Hematopoietic multipotent progenitor cell (in vitro differentiated cells): ENCODE measurements around the gene HEBP1. TPM values are rescaled to one million over a fixed set of nuclear protein-coding genes. Genes with fewer than 3 reads are reported as not detected.

Experiments
- DNase-seq, 3 donors: peaks; one replicate each; pipeline ENCODE4 v3.0.0-alpha.2; 2011 to 2015; ENCODE audit warnings: low read depth in 2 of 3, low spot score in 2 of 3
- total RNA-seq: library from RNA; depleted of rRNA; stranded (reverse); fragments of >200 nt; gene quantifications from one replicate; pipeline ENCODE4 v1.2.3, GENCODE V29; 2012

HEBP1 gene
- total RNA-seq, 1 donor = 18.9 TPM

DNA sequence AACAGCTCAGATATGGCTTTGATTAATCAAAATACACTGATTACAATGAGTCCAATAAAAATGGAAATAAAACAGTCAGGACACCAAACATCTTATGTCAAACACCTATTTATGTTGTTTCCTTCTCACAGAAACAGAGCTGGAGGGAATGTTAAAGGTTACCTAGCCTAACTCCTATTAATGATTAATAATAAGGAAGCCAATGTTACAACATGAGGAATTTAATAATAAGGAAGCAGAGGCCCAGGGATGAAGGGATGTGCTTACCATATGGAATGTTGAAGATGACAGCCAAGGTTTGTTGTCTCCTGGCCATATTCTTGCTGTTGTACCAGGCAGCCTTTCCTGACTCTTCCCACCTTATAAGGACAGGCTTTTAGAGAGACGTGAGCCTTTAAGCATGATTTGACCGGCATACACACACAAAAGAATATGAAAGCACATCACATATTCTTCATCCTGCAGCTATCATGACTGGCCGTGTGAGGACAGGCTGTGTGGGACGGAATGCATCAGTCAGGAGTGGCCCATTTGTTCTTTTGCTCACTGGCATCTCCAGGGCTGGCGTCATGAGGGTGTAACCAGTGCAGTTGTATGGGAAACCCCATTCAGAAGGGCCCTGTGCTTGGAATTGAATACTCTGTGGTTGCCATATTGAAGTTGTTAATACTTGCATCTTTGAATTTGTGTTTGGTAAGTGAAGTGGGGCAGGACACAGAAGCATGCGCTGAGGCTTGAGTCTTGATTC is 45.0 kb downstream of the HEBP1 start:
- no peak for DNase-seq

GRCh38 chr12:12954356-12954755 is 45.7 kb downstream of the HEBP1 start:
- DNase-seq = no peak

GRCh38 chr12:12952036-12952435 is 48.0 kb downstream of the HEBP1 start, which contains the start of gene GPRC5D:
GPRC5D (minus strand) TSS chr12:12952170; CDS start chr12:12950384, 1,786 bp downstream.
- DNase-seq = no peak

GRCh38 chr12:12951504-12951903 is 48.6 kb downstream of the HEBP1 start:
- no peak for DNase-seq

DNA sequence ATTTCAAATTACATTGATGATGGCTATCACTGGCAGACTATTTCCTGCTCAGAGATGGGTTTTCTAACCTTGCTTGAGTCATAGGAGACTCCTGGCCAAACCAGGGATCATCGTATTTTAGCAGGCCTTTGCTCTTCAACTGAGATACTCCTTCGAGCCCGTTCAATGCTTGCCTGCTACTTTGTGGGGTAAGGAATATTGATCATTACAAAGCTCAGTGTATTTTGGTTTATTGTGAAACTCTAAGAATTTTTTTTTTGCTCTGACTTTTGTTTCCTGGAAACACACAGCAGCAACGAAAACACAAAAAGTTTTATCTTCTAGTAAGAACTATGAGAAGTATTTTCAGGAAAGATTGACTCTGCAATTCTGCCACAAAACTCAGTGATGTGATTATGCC is 52.2 kb downstream of the HEBP1 start:
- no peak for DNase-seq

- DNase-seq = no peak
Measured at GRCh38 chr12:12946686-12947355, 53.2 kb downstream of the HEBP1 start.

DNA sequence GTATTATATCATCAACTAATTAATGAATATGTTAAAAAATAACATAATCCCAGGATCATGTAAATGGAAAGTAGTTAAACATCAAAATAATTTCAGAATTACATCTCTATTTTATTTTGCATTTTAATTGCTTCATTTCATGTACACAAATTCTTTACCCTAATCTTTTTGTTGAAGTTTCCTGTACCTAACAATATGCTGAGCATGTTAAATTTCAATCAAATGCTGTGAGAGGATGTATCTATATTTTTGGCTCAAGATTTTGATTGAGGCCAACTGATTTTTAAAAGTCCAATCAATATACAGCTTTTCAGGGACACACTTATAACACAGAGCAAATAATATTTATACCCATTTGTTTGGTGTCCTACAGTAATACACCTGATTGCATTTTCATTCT is 54.5 kb downstream of the HEBP1 start:
- no peak for DNase-seq

GRCh38 chr12:12943586-12944260 is 56.3 kb downstream of the HEBP1 start:
- no peak for DNase-seq

- no peak for DNase-seq
Measured at GRCh38 chr12:12941450-12942350, 58.4 kb downstream of the HEBP1 start.

- no peak for DNase-seq
Measured at GRCh38 chr12:12939888-12940287, 60.2 kb downstream of the HEBP1 start.

DNA sequence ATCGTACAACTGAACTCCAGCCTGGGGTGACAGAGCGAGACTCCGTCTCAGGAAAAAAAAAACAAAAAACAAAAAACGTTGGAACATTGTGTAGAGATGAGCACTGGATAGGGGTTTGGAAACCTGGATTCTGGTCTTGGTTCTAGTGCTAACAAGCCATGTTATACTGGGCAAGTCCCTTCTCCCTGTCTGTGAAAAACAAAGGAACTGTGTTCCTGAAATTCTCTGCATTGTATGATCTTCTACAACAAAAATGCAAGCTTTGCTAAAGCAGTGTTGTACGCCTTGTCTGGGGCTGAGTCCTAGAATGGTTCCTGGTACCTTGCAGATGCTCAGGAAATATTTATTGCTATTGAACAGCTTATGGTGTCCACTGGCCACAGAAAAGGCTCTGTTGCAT is 61.5 kb downstream of the HEBP1 start:
- DNase-seq = no peak

GRCh38 chr12:12936983-12937491 is 63.0 kb downstream of the HEBP1 start:
- no peak for DNase-seq

GRCh38 chr12:12934556-12934955 is 65.5 kb downstream of the HEBP1 start:
- DNase-seq = no peak

GRCh38 chr12:12933742-12934141 is 66.3 kb downstream of the HEBP1 start:
- DNase-seq = no peak

DNA sequence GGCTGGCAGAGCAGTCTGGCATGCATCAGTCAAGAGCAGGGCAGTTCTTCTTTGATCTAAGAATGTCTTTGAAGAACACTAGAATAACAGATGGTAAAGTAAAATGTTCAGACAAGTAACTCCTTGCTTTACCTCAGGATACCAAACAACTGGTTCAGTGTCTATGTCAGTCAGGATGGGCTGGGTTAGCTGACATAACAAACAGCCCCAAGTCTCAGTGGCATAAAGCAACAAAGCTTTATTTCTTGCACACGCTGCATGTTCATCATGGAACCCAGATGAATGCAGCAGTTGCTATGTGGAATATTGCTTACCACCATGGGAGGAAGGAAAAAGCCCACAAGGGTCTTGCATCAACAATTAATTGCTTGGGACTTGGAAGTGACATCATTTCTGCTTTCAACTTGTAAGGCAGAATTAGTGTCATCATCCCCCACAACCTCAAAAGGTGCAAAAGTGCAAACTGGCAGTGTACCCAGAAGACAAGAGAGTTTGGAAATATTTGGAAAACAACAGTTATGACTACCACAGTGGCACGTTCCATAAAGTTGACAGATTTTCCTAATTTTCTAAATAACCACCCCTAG is 69.3 kb downstream of the HEBP1 start:
- DNase-seq = no peak

DNA sequence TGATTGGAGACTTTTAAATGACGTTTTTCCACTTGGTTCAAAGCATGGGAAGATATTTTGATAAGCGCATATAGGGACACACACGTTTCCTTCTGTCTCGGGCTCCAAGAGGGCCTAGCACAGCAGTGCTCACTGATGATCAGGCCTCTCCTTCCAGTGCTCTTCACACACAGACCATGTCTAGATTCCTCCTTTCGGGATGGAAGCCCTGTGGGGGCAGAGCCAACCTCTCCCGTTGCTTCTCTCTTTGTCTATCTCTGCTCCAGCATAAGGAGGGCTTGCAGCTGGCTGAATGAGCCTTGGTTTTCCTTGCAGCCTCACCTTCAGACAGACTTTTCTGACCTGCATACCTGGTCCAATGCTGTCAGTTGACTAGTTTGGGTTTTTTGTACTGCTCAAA is 70.4 kb downstream of the HEBP1 start:
- DNase-seq = no peak

DNA sequence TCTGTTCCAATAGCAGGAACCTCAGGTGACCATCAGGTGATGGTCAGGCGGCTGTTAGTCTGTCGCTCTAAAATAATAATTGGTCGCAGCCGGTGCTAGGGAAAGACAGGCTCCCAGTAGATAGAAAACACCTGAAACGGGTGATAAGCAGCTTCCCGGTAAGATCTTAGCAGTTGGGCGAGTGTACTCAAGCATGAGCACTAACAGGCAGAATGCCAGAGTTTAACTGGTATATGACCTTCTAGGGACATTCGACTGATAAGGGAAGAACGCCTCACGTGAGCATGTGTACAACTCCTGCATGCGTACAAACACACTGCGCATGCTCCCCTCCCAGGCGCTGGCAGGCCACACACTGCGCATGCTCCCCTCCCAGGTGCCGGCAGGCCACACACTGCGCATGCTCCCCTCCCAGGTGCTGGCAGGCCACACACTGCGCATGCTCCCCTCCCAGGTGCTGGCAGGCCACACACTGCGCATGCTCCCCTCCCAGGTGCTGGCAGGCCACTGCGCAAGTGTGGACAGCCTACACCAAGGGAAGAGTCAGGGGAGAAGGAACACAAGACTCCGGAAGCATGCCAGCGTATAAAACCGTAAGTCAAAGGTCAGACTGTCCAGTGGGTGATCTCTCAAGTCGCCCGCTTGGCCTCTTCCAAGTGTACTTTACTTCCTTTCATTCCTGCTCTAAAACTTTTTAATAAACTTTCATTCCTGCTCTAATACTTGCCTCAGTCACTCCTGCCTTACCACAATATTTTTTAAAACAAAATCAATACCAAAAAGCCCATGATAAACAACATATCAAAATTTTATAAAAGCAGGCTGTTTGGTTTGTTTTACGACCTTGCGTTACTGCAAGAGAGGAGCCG is 72.6 kb downstream of the HEBP1 start:
- DNase-seq = peak in 1 of 3 donors; percentile 16

GRCh38 chr12:12926571-12927071 is 73.4 kb downstream of the HEBP1 start:
- DNase-seq = no peak

DNA sequence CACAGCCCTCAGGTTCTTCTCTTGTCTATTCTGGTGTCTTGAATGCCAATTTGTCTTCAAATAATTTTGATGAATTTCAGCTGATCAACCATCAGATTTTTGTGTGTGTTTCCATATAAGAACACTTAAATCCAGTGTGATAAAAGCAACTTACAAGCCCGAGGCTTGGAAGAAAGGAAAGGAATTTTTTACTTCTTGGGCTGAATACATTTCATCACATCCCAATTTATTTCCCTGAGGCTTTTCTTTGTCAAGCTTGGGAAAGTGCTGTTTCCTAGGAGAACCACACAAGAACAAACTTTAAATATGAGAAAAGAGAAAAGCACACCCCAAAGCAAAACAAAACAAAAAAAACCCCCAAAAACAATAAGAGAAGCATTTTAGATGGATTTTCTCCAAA is 74.7 kb downstream of the HEBP1 start:
- DNase-seq = no peak
